ENCODE data around the gene KBTBD3.

GRCh38 chr11:106086135-106086534 lies 9.0 kb upstream of the KBTBD3 start:
- TF ChIP-seq CTCF (conservative IDR thresholded peaks at IDR 0.05; ENCODE audit: low read length) (no peak), EZH2phosphoT487 (IDR thresholded peaks at IDR 0.05; ENCODE audit: borderline replicate concordance, low read depth, low read length) (no peak)

Measured in OCI-LY7 (cell line).